HG03460 (cell line): ENCODE data around the gene BLOC1S4.
"Not testable (repeated sequence)": the region's sequence is repeated elsewhere in the genome, so short reads cannot be mapped to it uniquely, and the experiment has no call there.

ENCODE experiments used
- ATAC-seq: cut with Tn5 transposase; IDR thresholded peaks from one replicate; pipeline ENCODE4 v1.9.1; 2021; ENCODE audit not compliant: unreplicated experiment

BLOC1S4 gene, protein sequence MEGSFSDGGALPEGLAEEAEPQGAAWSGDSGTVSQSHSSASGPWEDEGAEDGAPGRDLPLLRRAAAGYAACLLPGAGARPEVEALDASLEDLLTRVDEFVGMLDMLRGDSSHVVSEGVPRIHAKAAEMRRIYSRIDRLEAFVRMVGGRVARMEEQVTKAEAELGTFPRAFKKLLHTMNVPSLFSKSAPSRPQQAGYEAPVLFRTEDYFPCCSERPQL

DNA sequence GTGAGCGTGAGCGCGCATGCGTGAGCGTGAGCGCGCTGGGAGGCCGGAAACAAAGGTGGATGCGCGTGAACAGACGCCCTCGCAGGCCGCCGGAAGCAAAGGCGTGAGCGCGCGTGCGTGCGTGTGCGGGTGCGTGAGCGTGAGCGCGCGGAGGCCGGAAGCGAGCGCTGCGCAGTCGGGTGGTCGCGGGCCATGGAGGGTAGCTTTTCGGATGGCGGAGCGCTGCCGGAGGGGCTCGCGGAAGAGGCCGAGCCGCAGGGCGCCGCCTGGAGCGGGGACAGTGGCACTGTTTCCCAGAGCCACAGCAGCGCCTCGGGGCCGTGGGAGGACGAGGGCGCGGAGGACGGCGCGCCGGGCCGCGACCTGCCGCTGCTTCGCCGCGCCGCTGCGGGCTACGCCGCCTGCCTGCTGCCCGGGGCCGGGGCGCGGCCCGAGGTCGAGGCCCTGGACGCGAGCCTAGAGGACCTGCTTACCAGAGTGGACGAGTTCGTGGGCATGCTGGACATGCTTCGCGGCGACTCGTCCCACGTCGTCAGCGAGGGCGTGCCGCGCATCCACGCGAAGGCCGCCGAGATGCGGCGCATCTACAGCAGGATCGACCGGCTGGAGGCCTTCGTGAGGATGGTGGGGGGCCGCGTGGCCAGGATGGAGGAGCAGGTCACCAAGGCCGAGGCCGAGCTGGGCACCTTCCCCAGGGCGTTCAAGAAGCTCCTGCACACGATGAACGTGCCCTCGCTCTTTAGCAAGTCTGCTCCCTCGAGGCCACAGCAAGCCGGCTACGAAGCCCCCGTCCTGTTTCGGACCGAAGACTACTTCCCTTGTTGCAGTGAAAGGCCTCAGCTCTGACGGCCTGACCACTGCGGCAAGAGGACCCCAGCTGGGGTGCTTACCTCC lies at the start of gene BLOC1S4:
Gene BLOC1S4 (plus strand): TSS at position 157 of the 894 bp plus-strand sequence. CDS start 36 bp downstream, at position 193.
- peak; percentile 80 for ATAC-seq

GRCh38 chr4:6668391-6668790 lies 47.6 kb upstream of the BLOC1S4 start:
- ATAC-seq: no peak

DNA sequence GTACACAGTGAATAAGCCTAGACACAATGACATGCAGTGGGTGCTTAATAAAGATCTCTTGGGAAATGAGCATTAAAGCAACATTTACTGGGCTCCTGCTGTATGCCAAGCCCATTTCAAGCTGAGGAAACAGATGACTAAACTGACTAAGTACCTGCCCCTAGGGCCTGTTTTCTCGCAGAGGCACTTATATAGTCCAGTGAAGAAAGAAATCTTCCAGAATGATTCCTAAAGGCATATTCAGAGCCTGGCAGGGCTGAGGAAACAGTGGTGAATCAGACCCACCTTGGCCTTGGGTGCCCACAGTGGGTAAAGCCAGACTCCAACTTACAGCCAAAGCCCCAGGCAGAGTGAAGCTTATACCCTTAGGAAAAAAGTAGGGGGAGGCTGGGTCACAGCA lies 44.3 kb upstream of the BLOC1S4 start:
- ATAC-seq: no peak

DNA sequence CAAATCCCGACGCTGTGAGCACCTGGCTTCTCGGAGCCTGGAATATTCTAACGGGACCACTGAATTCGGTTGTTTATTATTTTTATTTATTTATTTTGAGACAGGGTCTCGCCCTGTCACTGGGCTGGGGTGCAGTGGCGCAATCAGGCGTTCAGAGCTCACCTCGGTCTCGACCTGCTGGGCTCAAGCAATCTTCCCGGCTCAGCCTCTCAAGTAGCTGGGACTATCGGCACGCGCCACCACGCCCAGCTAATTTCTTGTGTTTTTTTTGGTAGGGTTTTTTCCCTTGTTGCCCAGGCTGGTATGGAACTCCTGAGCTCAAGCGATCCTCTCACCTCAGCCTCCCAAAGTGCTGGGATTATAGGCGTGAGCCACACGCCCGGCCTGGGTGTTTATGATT lies 43.8 kb upstream of the BLOC1S4 start:
- ATAC-seq: no peak

- not testable (repeated sequence) for ATAC-seq
Observed at GRCh38 chr4:6672541-6673190, 43.3 kb upstream of the BLOC1S4 start.

DNA sequence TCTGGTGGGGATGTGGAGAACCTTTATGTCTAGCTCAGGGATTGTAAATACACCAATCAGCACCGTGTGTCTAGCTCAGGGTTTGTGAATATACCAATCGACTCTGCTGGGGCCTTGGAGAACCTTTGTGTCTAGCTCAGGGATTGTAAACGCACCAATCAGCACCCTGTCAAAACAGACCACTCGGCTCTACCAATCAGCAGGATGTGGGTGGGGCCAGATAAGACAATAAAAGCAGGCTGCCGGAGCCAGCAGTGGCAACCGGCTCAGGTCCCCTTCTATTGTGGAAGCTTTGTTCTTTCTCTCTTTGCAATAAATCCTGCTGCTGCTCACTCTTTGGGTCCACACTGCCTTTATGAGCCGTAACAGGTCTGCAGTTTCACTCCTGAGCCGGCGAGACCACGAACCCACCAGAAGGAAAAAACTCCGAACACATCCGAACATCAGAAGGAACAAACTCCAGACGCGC lies 42.7 kb upstream of the BLOC1S4 start:
- ATAC-seq: not testable (repeated sequence)

GRCh38 chr4:6673660-6674499 lies 42.1 kb upstream of the BLOC1S4 start:
- ATAC-seq: peak; percentile 73

DNA sequence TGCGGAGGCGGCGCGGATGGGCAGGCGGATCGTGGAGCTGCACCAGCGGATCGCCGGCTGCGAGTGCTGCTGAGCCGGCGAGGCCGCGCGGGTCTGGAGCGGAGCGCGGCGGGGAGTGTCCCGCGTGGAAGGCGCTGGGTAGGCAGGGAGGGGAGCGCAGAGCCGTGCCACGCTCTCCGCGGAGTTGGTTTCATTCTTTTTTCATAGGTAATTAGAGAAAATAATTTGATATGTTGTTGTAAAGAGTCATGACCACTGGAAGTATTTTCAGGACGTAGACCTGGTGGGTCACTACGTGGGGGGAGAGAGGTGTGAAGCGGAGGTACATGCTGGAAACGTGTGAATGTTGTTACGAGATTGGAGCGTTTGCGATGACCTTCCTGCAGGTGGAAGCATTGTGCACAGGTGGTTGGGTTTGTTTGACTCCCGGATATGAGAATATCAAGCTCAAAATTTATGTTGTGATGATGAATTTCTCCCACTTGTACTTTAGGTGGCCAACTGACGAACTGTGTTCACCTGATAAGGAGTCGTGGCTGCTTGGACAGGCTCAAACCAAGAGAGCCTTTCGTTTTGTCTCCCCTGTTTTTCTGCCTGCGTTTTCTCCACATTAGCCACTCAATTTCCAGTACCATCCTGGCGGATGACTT lies 41.3 kb upstream of the BLOC1S4 start:
- peak; percentile 45 for ATAC-seq

- no peak for ATAC-seq
Observed at GRCh38 chr4:6676722-6677558, 39.0 kb upstream of the BLOC1S4 start.

GRCh38 chr4:6680372-6681034 lies 35.5 kb upstream of the BLOC1S4 start:
- no peak for ATAC-seq

DNA sequence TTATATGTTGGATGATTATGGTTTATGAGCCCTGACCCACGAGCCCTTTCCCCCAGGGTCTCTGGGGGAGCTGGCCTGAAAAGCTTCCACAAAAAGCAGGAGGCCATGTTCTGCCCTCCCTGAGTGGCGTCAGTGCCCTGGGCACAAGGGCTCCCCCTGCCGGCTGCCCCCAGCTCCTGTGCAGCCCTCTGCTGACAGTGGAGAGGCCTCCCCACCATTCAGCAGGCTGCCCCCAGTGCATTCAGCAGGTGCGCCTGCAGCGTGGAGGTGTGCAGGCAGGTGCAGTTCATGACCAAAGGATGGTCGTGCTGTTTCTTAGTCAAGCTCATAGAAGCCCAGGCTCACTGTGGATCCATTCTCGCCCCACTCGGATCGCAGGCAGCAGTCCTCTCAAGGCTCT lies 34.8 kb upstream of the BLOC1S4 start:
- ATAC-seq: no peak

- ATAC-seq: no peak
Observed at GRCh38 chr4:6682862-6683590, 32.9 kb upstream of the BLOC1S4 start.

DNA sequence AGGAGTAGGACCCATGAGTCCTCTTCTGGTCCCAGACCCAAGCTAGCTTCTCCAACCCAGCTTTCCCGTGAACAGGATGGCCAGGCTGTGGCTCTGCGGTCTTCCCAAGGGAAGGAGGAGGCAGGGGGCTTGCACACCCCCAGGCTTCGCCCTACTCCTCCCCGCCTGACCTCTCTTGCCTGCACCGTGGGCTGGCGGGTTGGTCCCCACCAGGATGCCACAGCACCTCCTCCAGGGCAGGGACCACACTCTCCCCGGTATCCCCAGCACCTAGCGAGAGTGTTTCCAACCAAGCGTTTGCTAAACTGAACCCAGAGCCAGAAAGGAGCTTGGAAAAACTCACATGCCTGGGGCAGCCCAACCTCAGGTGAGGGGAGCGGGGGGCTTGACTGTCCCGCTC lies 31.3 kb upstream of the BLOC1S4 start:
- no peak for ATAC-seq

- no peak for ATAC-seq
Observed at GRCh38 chr4:6686104-6686787, 29.7 kb upstream of the BLOC1S4 start.

DNA sequence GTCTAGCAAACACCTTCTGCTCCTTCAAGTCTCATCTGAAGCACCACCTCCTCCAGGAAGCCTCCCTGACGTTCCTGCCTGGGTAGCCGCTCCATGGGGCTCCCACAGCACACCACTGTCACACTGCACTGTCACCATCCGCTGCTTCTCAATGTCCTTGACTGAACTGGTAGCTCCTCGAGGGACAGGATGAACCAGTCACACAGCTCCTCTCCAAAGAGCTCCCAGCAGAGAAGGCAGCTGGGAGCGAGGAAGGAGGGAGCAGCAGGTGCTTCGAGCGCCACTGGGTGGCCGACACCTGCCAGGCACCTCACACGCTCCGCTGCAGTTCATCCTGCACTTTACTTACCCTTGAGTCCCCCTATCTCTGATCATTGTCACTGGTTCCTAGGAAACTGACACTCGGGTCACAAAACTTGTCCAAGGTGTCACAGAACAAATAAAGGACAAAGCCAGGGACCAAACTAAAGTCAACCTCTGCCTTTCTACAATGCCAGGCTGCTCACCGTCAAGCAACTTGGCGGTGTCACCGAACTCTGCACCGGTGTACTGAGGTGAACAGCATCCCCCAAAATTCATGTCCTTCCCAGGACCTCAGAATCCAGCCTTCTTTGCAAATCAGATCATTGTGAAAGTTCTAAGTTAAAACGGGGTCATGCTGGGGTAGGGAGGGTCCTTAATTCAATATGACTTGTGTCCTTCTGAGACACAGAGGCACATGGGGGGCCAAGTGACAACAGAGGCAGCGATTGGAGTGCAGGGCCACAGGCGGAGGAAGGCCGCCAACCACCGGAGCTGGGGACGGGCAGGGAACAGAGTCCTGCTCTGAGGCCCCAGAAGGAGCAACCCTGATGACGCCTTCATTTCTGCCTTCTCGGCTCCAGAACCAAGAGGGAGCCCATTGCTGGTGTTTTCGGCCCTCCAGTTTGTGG lies 27.8 kb upstream of the BLOC1S4 start:
- ATAC-seq: no peak

DNA sequence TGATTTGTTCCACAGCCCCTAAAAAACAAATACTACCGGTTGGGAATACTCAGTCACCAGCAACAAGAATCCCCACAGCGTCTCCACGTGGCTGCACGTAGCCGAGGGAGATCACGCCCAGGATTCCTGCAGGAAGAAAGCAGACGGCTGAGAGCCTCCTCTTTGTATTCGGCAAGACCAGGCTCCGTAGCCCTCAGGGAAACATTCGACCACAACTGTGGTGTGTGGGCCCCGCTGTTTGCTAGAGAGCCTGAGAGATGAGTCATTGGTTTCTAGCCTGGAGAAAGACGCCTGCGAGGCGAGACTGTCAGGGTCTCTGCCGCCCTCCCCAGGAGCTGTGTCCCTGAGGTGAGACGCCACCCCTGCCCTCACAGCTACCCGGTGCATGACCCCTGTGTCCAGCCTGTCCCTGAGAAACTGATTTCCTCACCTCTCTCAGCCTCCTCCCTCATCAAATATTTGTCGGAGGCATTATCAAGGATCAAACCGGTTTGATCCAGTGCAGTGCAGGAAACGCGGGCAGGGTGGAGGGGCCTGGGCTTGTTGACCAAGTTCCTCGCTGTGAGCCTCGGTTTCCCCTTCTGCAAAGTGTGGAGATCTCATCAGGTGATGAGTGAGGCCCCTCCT lies 27.0 kb upstream of the BLOC1S4 start:
- peak; percentile 79 for ATAC-seq
